A549 (cell line): ENCODE measurements around the gene LRFN2. TPM values are rescaled to one million over a fixed set of nuclear protein-coding genes. Genes with fewer than 3 reads are reported as not detected.

Experiments used
- ATAC-seq, 2 experiments: fragments of 200-7000 bp in 1 of 2; fragments of >200 bp in 1 of 2; cut with Nextera tagmentation in 1 of 2; cut with Tn5 transposase in 1 of 2; 3 replicates each; pipeline versions ENCODE4 v1.8.0 to v1.9.1; 2018 to 2020; ENCODE audit warnings: mild to moderate bottlenecking in 1 of 2, moderate library complexity in 1 of 2
- CTCF ChIA-PET: fragments of 300-600 bp; sonication (Branson Sonifier 250); formaldehyde crosslinking; extraction: SDS; loops from one replicate; lab custom pipeline; 2021; ENCODE audit warnings: antibody characterized with exemption, inconsistent platforms; lab: Yijun Ruan, JAX
- POLR2A ChIA-PET: fragments of 350-600 bp; formaldehyde crosslinking; extraction: SDS; loops from one replicate; lab custom pipeline; 2021; ENCODE audit warnings: antibody characterized with exemption, inconsistent platforms; lab: Yijun Ruan, JAX
- DNase-seq, 2 experiments: peaks; one replicate each; pipeline versions ENCODE4 v3.0.0 to v3.0.0-alpha.2; 2011 to 2016; ENCODE audit warnings: low read depth in 1 of 2, low spot score in 1 of 2
- FAIRE-seq: peaks from 2 replicates; lab custom pipeline; 2011; peaks lifted over from hg19 to GRCh38; lab: Jason Lieb, UNC
- H3K27ac ChIP-seq, 2 experiments: fragments of >200 bp; sonication (Bioruptor Twin); formaldehyde crosslinking; 3 replicates each; pipeline ENCODE4 v1.5.1; 2016 to 2017
- H3K4me1 ChIP-seq: fragments of >200 bp; sonication (Bioruptor Twin); formaldehyde crosslinking; 3 replicates; pipeline ENCODE4 v1.6.1; 2016
- H3K4me2 ChIP-seq: fragments of >200 bp; sonication (Bioruptor Twin); formaldehyde crosslinking; 3 replicates; pipeline ENCODE4 v1.6.1; 2016
- H3K4me3 ChIP-seq: fragments of >200 bp; sonication (Bioruptor Twin); formaldehyde crosslinking; 3 replicates; pipeline ENCODE4 v1.5.1; 2016
- H3K9me3 ChIP-seq: fragments of >200 bp; sonication (Bioruptor Twin); formaldehyde crosslinking; 3 replicates; pipeline ENCODE4 v1.6.1; 2016
- ATOH8 ChIP-seq: fragments of 250-450 bp; sonication (Bioruptor Pico); IDR thresholded peaks from 2 replicates; pipeline ENCODE4 v1.5.0; 2020; ENCODE audit warnings: low read depth, mild to moderate bottlenecking, moderate library complexity
- BHLHE40 ChIP-seq: IDR thresholded peaks from 2 replicates; pipeline ENCODE4 v1.6.1; 2012; ENCODE audit warnings: low read depth, low read length, inconsistent platforms
- CBX8 ChIP-seq: fragments of 200-600 bp; sonication (generic); IDR thresholded peaks from 2 replicates; pipeline ENCODE4 v1.6.1; 2016
- CHD2 ChIP-seq: fragments of 150-350 bp; IDR thresholded peaks from 2 replicates; pipeline ENCODE4 v1.6.1; 2014; ENCODE audit warnings: low read length; ENCODE audit not compliant: partially characterized antibody
- ELK1 ChIP-seq: fragments of 150-350 bp; IDR thresholded peaks from 2 replicates; pipeline ENCODE4 v1.6.1; 2014; ENCODE audit warnings: low read depth, mild to moderate bottlenecking, low read length
- FOSB ChIP-seq: fragments of 250-450 bp; sonication (Bioruptor Pico); IDR thresholded peaks from 2 replicates; pipeline ENCODE4 v1.5.0; 2020; ENCODE audit warnings: mild to moderate bottlenecking, moderate library complexity
- HOXA7 ChIP-seq: fragments of 250-450 bp; sonication (Bioruptor Pico); IDR thresholded peaks from 2 replicates; pipeline ENCODE4 v1.5.0; 2020; ENCODE audit warnings: mild to moderate bottlenecking, moderate library complexity
- HOXB13 ChIP-seq: fragments of 250-450 bp; sonication (Bioruptor Pico); IDR thresholded peaks from 2 replicates; pipeline ENCODE4 v1.5.0; 2020; ENCODE audit warnings: low read depth, mild to moderate bottlenecking, moderate library complexity
- HOXB5 ChIP-seq: fragments of 250-450 bp; sonication (Bioruptor Pico); IDR thresholded peaks from 2 replicates; pipeline ENCODE4 v1.5.0; 2020; ENCODE audit warnings: mild to moderate bottlenecking, moderate library complexity
- JUN ChIP-seq, 2 experiments: fragments of >200 bp; sonication (Bioruptor Twin); formaldehyde crosslinking; IDR thresholded peaks; 2 replicates in 1 of 2; 3 replicates in 1 of 2; pipeline ENCODE4 v1.6.1; 2016 to 2017
- KDM1A ChIP-seq: fragments of 200-600 bp; sonication (generic); IDR thresholded peaks from 2 replicates; pipeline ENCODE4 v1.6.1; 2016; ENCODE audit warnings: low read depth, mild to moderate bottlenecking
- MAFK ChIP-seq: fragments of 450-650 bp; IDR thresholded peaks from 2 replicates; pipeline ENCODE4 v1.6.1; 2014; ENCODE audit not compliant: partially characterized antibody
- MAX ChIP-seq: IDR thresholded peaks from 2 replicates; pipeline ENCODE4 v1.6.1; 2012
- NFE2L2 ChIP-seq: fragments of 150-350 bp; conservative IDR thresholded peaks from 2 replicates; pipeline ENCODE4 v1.6.1; 2014; ENCODE audit warnings: low read length
- NPAS2 ChIP-seq: fragments of 250-450 bp; sonication (Bioruptor Pico); IDR thresholded peaks from 2 replicates; pipeline ENCODE4 v1.8.0; 2022; ENCODE audit warnings: mild to moderate bottlenecking, moderate library complexity, borderline replicate concordance
- PBX3 ChIP-seq: IDR thresholded peaks from 2 replicates; pipeline ENCODE4 v1.6.1; 2012
- PHF8 ChIP-seq: fragments of 200-600 bp; sonication (generic); IDR thresholded peaks from 2 replicates; pipeline ENCODE4 v1.6.1; 2016; ENCODE audit warnings: low read depth, mild to moderate bottlenecking, antibody characterized with exemption, moderate library complexity, borderline replicate concordance
- POLR2AphosphoS2 ChIP-seq: conservative IDR thresholded peaks from 2 replicates; pipeline ENCODE4 v1.6.1; 2012; ENCODE audit warnings: low read length, improper control_type of control experiment, inconsistent platforms
- RCOR1 ChIP-seq: fragments of 150-350 bp; IDR thresholded peaks from 2 replicates; pipeline ENCODE4 v1.6.1; 2014; ENCODE audit warnings: antibody characterized with exemption, low read length, low read depth
- REST ChIP-seq: fragments of 200-600 bp; sonication (generic); IDR thresholded peaks from 2 replicates; pipeline ENCODE4 v1.6.1; 2016; ENCODE audit warnings: antibody characterized with exemption, mild to moderate bottlenecking, moderate library complexity
- SREBF2 ChIP-seq: fragments of 450-650 bp; IDR thresholded peaks from 2 replicates; pipeline ENCODE4 v1.6.1; 2014; ENCODE audit warnings: mild to moderate bottlenecking, moderate library complexity
- TFCP2L1 ChIP-seq: fragments of 250-450 bp; sonication (Bioruptor Pico); IDR thresholded peaks from 2 replicates; pipeline ENCODE4 v1.5.0; 2021; ENCODE audit warnings: mild to moderate bottlenecking
- TP53 ChIP-seq: fragments of 250-450 bp; sonication (Bioruptor Pico); IDR thresholded peaks from 2 replicates; pipeline ENCODE4 v1.5.0; 2021; ENCODE audit warnings: mild to moderate bottlenecking, moderate library complexity
- USF2 ChIP-seq: fragments of 450-650 bp; IDR thresholded peaks from 2 replicates; pipeline ENCODE4 v1.6.1; 2014; ENCODE audit warnings: antibody characterized with exemption
- WGBS: methylation state at CpG from one replicate; pipeline ENCODE4 v1.1.6; 2017; ENCODE audit errors: missing lambda C conversion rate; 5-methylcytosine and 5-hydroxymethylcytosine counted together
- polyA plus RNA-seq, 4 experiments: library from polyadenylated mRNA; depleted of rRNA in 3 of 4; stranded (reverse); fragments of >200 nt; fragmentation: RNase III in 1 of 4; extraction: RNeasy Plus Mini Kit Qiagen cat#74134 plus additional on column Dnase treatment in 1 of 4; gene quantifications; 2 replicates in 3 of 4; 3 replicates in 1 of 4; pipeline ENCODE4 v1.2.3, GENCODE V29; 2011 to 2017

LRFN2 gene
- polyA plus RNA-seq, 2 of the 4 experiments (the other 2 are of a cell fraction), result not detected

GRCh38 chr6:40347571-40348011 lies 239.6 kb downstream of the LRFN2 start:
- TF ChIP-seq CBX8 (no peak), REST (no peak), USF2 (no peak), FOSB (CRISPR knock-in tag) (no peak), PHF8 (no peak), JUN (IDR thresholded peaks at IDR 0.05) (no peak)
- Histone ChIP-seq H3K4me2 (no peak overlapping the region), H3K27ac (no peak overlapping the region), H3K9me3 (no peaks in the 10 kb centered on the region), H3K4me3 (no peak overlapping the region), H3K4me1 (no peaks in the 10 kb centered on the region)
- DNase-seq (no peak), ATAC-seq (no peak), FAIRE-seq (no peak)
- WGBS, result 17% methylated on average over 2 of the region's 5 CpGs
- ChIA-PET CTCF (no interaction called here), POLR2A (no interaction called here)

GRCh38 chr6:40346246-40346645 lies 240.9 kb downstream of the LRFN2 start:
- no peak for TF ChIP-seq TFCP2L1 (CRISPR knock-in tag)
- no peak for TF ChIP-seq RCOR1
- no peak for TF ChIP-seq POLR2AphosphoS2
- no peak for TF ChIP-seq CHD2
- TF ChIP-seq MAX, result no peak
- TF ChIP-seq TP53, result no peak
- no peak for TF ChIP-seq SREBF2
- no peak for TF ChIP-seq NFE2L2
- TF ChIP-seq PHF8, result no peak
- TF ChIP-seq KDM1A, result no peak
- TF ChIP-seq ATOH8, result no peak
- no peak for TF ChIP-seq HOXA7 (CRISPR knock-in tag)
- TF ChIP-seq ELK1, result no peak
- TF ChIP-seq MAFK, result no peak
- TF ChIP-seq PBX3, result no peak
- TF ChIP-seq BHLHE40, result no peak
- no peak for TF ChIP-seq FOSB (CRISPR knock-in tag)
- no peak for TF ChIP-seq NPAS2 (CRISPR knock-in tag)
- no peak for TF ChIP-seq HOXB5 (CRISPR knock-in tag)
- no peak for TF ChIP-seq HOXB13 (CRISPR knock-in tag)
- no peak for DNase-seq
- Histone ChIP-seq H3K4me3 (no peak overlapping the region), H3K27ac (no peak overlapping the region), H3K9me3 (no peaks in the 10 kb centered on the region), H3K4me1 (no peaks in the 10 kb centered on the region), H3K4me2 (no peak overlapping the region)
- ATAC-seq, result no peak
- WGBS, result 69% methylated on average over 5 of the region's 6 CpGs
- no peak for FAIRE-seq
- CTCF ChIA-PET, result no interaction called here
- POLR2A ChIA-PET, result no interaction called here
